Prostate gland (tissue), 2 donors: ENCODE measurements around the gene DEFB121.

Source experiments
- CTCF ChIP-seq, 4 experiments: fragments of 200-600 bp in 2 of 4; fragments of 450-650 bp in 2 of 4; sonication (generic) in 2 of 4; IDR thresholded peaks; 1 replicate in 3 of 4; 2 replicates in 1 of 4; pipeline ENCODE4 v1.5.1; 2016 to 2019; ENCODE audit warnings: antibody characterized with exemption in 4 of 4, mild to moderate bottlenecking in 2 of 4, moderate library complexity in 2 of 4
- POLR2AphosphoS5 ChIP-seq: sonication (generic); formaldehyde crosslinking; IDR thresholded peaks from one replicate; pipeline ENCODE4 v1.6.1; 2017; ENCODE audit warnings: antibody characterized with exemption

- TF ChIP-seq CTCF (IDR thresholded peaks at IDR 0.05) (no peak), POLR2AphosphoS5 (no peak)
These were observed 37.7 kb downstream of the DEFB121 start, which contains the start of gene DEFB118 for GRCh38 chr20:31368301-31368700.
